GM19468 (cell line): ENCODE results near the gene PFKFB3.
"Not testable (repeated sequence)": the region's sequence is repeated elsewhere in the genome, so short reads cannot be mapped to it uniquely, and the experiment has no call there.

Experiments used
- ATAC-seq: cut with Tn5 transposase; IDR thresholded peaks from one replicate; pipeline ENCODE4 v1.9.1; 2021; ENCODE audit warnings: mild to moderate bottlenecking, moderate library complexity, moderate number of reproducible peaks; ENCODE audit not compliant: unreplicated experiment; ENCODE audit errors: extremely low read depth

Gene PFKFB3

GRCh38 chr10:6232225-6232807, 29.6 kb downstream of the PFKFB3 start:
- no peak for ATAC-seq

DNA sequence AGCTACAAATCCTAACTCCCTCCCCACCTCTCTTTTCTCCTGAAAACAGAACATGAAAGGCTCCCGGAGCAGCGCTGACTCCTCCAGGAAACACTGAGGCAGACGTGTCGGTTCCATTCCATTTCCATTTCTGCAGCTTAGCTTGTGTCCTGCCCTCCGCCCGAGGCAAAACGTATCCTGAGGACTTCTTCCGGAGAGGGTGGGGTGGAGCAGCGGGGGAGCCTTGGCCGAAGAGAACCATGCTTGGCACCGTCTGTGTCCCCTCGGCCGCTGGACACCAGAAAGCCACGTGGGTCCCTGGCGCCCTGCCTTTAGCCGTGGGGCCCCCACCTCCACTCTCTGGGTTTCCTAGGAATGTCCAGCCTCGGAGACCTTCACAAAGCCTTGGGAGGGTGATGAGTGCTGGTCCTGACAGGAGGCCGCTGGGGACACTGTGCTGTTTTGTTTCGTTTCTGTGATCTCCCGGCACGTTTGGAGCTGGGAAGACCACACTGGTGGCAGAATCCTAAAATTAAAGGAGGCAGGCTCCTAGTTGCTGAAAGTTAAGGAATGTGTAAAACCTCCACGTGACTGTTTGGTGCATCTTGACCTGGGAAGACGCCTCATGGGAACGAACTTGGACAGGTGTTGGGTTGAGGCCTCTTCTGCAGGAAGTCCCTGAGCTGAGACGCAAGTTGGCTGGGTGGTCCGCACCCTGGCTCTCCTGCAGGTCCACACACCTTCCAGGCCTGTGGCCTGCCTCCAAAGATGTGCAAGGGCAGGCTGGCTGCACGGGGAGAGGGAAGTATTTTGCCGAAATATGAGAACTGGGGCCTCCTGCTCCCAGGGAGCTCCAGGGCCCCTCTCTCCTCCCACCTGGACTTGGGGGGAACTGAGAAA, 30.4 kb downstream of the PFKFB3 start:
- no peak for ATAC-seq

- no peak for ATAC-seq
Measured at GRCh38 chr10:6233725-6234277, 31.1 kb downstream of the PFKFB3 start.

DNA sequence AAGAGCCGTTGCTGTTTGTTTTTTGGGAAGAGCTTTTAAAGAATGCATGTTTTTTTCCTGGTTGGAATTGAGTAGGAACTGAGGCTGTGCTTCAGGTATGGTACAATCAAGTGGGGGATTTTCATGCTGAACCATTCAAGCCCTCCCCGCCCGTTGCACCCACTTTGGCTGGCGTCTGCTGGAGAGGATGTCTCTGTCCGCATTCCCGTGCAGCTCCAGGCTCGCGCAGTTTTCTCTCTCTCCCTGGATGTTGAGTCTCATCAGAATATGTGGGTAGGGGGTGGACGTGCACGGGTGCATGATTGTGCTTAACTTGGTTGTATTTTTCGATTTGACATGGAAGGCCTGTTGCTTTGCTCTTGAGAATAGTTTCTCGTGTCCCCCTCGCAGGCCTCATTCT, 31.6 kb downstream of the PFKFB3 start:
- no peak for ATAC-seq

DNA sequence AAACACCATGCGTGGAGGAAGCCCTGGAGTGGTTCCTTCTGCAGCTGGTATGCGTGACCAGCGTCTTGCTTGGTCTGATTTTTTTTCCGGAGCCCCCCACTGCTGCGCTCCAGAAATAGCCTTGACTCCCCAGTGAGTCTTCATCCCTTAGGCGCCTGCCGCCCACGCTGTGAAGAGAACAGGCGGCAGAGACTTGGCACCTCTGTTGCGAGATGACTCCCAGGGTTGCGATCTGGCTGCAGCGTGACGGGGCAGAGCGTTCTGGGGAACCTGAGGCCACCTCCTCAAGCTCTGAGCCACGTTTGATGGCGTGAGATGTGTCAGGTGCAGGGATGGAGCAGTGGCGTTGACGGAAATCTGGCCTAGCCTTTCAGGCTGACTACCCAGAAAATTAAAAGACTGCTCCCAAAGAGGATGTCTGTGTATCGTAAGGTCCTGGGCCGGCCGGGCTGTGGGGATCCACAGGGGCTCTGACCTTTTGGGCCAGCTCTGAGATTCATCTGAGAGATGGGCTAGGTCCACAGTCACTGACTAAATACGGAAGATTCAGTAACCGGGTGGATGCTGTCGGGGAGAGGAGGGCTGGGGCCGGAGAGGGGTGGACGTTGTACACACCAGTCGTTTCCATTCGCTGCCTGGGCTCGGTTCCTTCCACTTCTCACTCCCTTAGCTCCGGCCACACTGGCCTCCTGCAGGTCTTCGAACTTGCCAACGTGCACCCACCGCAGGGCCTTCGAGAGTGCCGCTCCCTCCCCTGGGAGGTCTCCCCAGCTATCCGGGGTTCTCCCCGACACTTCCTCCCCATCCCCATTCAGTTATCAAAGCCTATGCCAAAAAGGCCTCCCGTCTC, 33.8 kb downstream of the PFKFB3 start:
- ATAC-seq = no peak

DNA sequence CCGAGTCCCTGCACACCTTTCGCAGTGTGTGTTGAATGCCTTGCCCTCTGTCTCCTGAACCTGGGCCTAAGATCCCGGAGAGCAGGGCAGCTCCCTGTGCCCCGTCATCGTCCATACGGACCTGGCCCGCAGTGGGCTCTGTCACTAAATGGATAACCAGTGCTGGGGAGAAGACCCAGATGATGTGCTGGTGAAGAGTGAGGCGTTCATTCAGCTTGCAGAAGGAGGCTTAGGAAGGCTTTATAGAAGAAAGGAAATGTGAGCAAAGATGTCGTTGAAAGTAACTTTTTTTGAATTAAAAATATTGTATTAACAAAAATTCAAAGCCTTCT, 34.4 kb downstream of the PFKFB3 start:
- ATAC-seq = no peak

DNA sequence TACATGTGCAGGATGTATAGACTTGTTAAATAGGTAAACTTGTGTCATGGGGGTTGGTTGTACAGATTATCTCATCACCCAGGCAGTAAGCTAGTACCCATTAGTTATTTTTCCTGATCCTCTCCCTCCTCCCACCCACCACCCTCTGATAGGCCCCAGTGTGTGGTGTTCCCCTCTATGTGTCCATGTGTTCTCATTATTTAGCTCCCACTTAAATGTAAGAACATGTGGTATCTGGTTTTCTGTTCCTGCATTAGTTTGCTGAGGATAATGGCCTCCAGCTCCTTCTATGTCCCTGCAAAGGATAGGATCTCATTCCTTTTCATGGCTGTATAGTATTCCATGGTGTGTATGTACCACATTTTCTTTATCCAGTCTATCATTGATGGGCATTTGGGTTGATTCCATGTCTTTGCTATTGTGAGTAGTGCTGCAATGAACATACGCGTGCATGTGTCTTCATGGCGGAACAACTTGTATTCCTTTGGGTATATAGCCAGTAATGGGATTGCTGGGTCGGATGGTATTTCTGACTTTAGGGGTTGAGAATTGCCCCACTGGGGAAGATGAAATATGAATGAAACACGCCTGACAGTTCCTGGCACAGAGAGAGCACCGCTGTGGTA, 36.0 kb downstream of the PFKFB3 start:
- ATAC-seq = not testable (repeated sequence)

- no peak for ATAC-seq
Measured at GRCh38 chr10:6239213-6239991, 36.7 kb downstream of the PFKFB3 start.

GRCh38 chr10:6240254-6240653, 37.5 kb downstream of the PFKFB3 start:
- no peak for ATAC-seq

- no peak for ATAC-seq
Measured at GRCh38 chr10:6242089-6242488, 39.4 kb downstream of the PFKFB3 start.

DNA sequence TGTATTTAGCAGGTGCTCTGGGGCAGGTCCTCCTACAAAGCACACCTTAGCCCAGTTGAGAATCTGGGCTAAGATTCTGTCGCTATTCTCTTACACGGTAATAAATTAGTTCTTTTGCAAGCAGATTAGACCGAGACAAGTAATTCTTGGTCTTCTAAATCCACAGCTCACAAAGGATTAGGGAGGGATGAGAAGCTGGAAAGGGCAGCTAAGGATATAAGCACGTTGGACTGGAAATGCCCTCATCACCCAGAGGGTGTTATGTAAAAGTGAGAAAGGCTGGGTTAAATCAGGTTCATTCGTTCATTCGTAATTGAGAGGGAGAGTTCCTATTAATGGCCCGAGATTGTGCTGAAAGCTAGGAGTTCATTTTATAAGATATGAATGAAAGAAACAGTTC, 41.8 kb downstream of the PFKFB3 start:
- no peak for ATAC-seq

- no peak for ATAC-seq
Measured at GRCh38 chr10:6247041-6247712, 44.4 kb downstream of the PFKFB3 start.

- ATAC-seq = not testable (repeated sequence)
Measured at GRCh38 chr10:6248908-6249307, 46.2 kb downstream of the PFKFB3 start.

DNA sequence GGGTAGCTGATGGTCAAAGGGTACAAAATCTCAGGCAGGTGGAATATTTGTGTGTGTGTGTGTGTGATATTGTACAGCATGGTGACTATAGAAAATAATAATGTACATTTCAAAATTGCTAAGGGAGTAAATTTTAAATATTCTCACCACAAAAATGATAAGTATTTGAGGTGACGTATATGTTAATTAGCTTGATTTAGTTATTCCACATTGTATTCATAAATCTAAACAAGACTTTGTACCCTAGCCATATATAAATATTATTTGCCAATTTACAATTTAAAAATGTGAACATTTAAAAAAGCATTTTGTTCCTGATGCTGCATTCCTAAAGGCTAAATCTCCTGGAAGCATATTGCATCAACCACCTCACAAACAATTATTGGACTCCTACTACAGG, 47.0 kb downstream of the PFKFB3 start:
- no peak for ATAC-seq

DNA sequence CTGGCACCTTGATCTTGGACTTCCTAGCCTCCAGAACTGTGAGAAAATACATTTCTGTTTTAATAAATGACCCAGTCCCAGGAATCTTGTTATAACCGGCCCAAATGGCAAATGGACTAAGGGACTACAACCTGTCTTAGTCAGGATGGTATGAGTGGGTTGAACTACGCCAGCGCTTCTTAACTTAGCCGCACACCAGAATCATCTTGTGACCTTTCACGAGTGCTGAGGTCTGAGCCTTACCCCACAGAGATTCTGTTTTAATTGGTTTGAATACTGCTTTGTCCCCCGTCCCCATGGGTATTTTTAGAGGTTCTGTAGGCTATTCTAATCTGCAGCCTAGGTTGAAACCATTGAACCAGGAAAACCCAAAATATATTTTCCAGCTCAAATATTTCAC, 48.0 kb downstream of the PFKFB3 start:
- no peak for ATAC-seq

DNA sequence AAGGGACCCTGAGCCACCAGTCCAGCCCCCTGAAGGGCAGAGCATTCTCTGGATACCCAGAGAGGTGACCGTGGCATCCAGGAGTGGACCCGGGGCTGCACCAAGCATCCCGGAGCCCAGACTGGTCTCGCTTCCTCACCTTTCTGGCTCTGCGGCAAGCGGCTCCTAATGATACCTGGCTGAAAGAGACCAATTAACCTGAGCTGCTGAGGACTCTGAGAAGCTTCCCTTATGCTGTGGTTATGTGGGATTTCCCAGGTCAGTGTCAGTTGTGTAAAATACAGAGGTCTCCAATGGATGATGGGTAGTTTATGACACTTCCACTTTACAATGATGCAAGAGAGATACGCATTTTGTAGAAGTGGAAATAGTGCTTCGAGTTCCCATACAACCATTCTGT, 51.5 kb downstream of the PFKFB3 start:
- no peak for ATAC-seq

DNA sequence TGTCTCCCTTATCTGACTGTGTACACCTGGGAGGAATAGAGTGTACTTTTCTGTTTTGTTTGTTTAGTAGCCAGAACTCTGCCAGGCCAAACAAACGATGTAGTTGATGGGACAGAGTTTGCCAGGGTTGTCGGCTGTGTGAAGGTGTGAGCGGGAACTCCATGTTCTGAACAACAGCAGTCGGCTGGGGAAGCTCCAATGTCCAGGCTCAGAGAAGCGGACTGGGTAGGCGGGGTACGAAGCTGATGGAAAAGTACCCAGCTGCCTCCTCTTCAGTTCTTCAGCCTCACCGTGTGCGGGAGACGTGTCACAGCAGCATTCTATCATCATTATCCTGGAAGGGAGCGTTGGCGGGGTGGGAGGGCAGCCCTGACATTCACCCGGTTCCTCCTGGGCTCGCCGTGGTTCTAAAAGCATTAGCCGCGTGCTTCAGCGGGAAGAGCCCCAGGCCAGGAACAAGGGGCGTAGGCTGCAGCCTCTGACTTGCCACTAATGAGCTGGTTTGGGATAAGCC, 52.9 kb downstream of the PFKFB3 start:
- ATAC-seq = no peak

DNA sequence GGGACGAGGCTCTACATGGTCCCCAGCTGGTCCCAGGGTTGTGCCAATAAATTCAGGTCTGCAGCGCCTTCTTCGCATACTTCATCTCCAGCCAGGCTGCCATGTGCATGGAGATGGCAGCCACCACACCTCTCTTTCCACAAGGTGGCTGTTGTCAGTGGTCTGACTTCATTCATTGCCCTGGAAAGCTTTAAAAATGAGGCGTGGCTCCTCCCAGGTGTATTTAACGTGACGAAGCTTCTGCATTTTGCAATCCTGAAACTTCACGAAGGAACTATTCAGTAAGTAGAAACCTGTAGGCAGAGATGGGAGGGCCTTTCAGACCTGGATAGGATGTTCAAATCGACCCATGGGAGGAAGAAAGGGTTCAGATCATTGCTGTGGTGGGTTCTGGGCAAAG, 53.7 kb downstream of the PFKFB3 start:
- no peak for ATAC-seq

GRCh38 chr10:6259153-6259552, 56.4 kb downstream of the PFKFB3 start:
- no peak for ATAC-seq
